GM23338 (cell line): Measurements from ENCODE around the gene ORM1. TPM values are rescaled to one million over a fixed set of nuclear protein-coding genes. Genes with fewer than 3 reads are reported as not detected.

ENCODE experiments used
- ATAC-seq: fragments of 200-7000 bp; cut with Tn5 transposase; 3 replicates; pipeline ENCODE4 v1.9.1; 2020
- DNase-seq: peaks from one replicate; pipeline ENCODE4 v3.0.0-alpha.2; 2015; ENCODE audit warnings: low spot score
- H2AFZ ChIP-seq: fragments of 200-600 bp; sonication (generic); 2 replicates; pipeline ENCODE4 v1.8.0; 2016; ENCODE audit warnings: antibody characterized with exemption, mild to moderate bottlenecking, moderate library complexity
- H3F3A ChIP-seq: fragments of 200-600 bp; sonication (generic); replicated peaks from 2 replicates; pipeline ENCODE4 v1.8.0; 2017; ENCODE audit warnings: antibody characterized with exemption, mixed run types, low read depth
- H3K27ac ChIP-seq: fragments of 200-600 bp; sonication (generic); 2 replicates; pipeline ENCODE4 v1.6.1; 2016; ENCODE audit warnings: low read depth
- H3K27me3 ChIP-seq: fragments of 200-600 bp; sonication (generic); 2 replicates; pipeline ENCODE4 v1.8.0; 2016; ENCODE audit warnings: mild to moderate bottlenecking, mixed run types, moderate library complexity; ENCODE audit not compliant: insufficient read depth
- H3K36me3 ChIP-seq: fragments of 200-600 bp; sonication (generic); 2 replicates; pipeline ENCODE4 v1.8.0; 2016; ENCODE audit warnings: mild to moderate bottlenecking; ENCODE audit not compliant: insufficient read depth
- H3K4me1 ChIP-seq: fragments of 200-600 bp; sonication (generic); 2 replicates; pipeline ENCODE4 v1.8.0; 2016; ENCODE audit warnings: mild to moderate bottlenecking, moderate library complexity; ENCODE audit not compliant: insufficient read depth
- H3K4me2 ChIP-seq: fragments of 200-600 bp; sonication (generic); 2 replicates; pipeline ENCODE4 v1.7.1; 2017; ENCODE audit warnings: mixed run types
- H3K4me3 ChIP-seq: fragments of 200-600 bp; sonication (generic); 2 replicates; pipeline ENCODE4 v1.6.1; 2016; ENCODE audit warnings: mixed run types
- H3K79me2 ChIP-seq: fragments of 200-600 bp; sonication (generic); replicated peaks from 2 replicates; pipeline ENCODE4 v1.8.0; 2017; ENCODE audit warnings: mild to moderate bottlenecking; ENCODE audit not compliant: insufficient read depth
- H3K9me2 ChIP-seq: fragments of 200-600 bp; sonication (generic); 2 replicates; pipeline ENCODE4 v1.8.0; 2017; ENCODE audit not compliant: insufficient read depth
- H4K20me1 ChIP-seq: fragments of 200-600 bp; sonication (generic); replicated peaks from 2 replicates; pipeline ENCODE4 v1.8.0; 2017; ENCODE audit warnings: mild to moderate bottlenecking; ENCODE audit not compliant: insufficient read depth
- H3K27ac Mint-ChIP-seq: 2 replicates; pipeline ENCODE4 v1.8.0; 2020; ENCODE audit warnings: inconsistent platforms, mild to moderate bottlenecking, moderate library complexity, mixed read lengths
- H3K27me3 Mint-ChIP-seq: 3 replicates; pipeline ENCODE4 v1.8.0; 2022; ENCODE audit warnings: low read depth, mild to moderate bottlenecking, moderate library complexity, mixed read lengths, inconsistent platforms; ENCODE audit not compliant: insufficient read depth, poor library complexity
- H3K36me3 Mint-ChIP-seq: 3 replicates; pipeline ENCODE4 v1.8.0; 2021; ENCODE audit warnings: low read depth, mild to moderate bottlenecking, inconsistent platforms, moderate library complexity, mixed read lengths
- H3K4me1 Mint-ChIP-seq: 3 replicates; pipeline ENCODE4 v1.8.0; 2020; ENCODE audit warnings: mild to moderate bottlenecking, inconsistent platforms, mixed read lengths
- H3K4me3 Mint-ChIP-seq: 3 replicates; pipeline ENCODE4 v1.8.0; 2021; ENCODE audit warnings: moderate library complexity, mild to moderate bottlenecking, inconsistent platforms, mixed read lengths
- H3K9me3 Mint-ChIP-seq: 3 replicates; pipeline ENCODE4 v1.8.0; 2020; ENCODE audit warnings: moderate library complexity, mild to moderate bottlenecking, inconsistent platforms, mixed read lengths
- ETS1 ChIP-seq: IDR thresholded peaks from 2 replicates; pipeline ENCODE4 v1.6.1; 2016; ENCODE audit warnings: antibody characterized with exemption
- EZH2phosphoT487 ChIP-seq: fragments of 200-600 bp; sonication (generic); IDR thresholded peaks from one replicate; pipeline ENCODE4 v1.8.1; 2018; ENCODE audit warnings: antibody characterized with exemption; ENCODE audit not compliant: unreplicated experiment
- NANOG ChIP-seq: IDR thresholded peaks from 2 replicates; pipeline ENCODE4 v1.6.1; 2016; ENCODE audit warnings: antibody characterized with exemption, borderline replicate concordance
- ZNF331 ChIP-seq: fragments of 250-450 bp; sonication (Bioruptor Pico); IDR thresholded peaks from 2 replicates; pipeline ENCODE4 v1.5.0; 2020; ENCODE audit warnings: low read depth, mild to moderate bottlenecking, moderate library complexity
- ZNF462 ChIP-seq: fragments of 250-450 bp; sonication (Bioruptor Pico); IDR thresholded peaks from 2 replicates; pipeline ENCODE4 v1.5.0; 2020; ENCODE audit warnings: mild to moderate bottlenecking, moderate library complexity
- polyA plus RNA-seq: library from polyadenylated mRNA; unstranded; fragments of >200 nt; fragmentation: Nextera tagmentation; extraction: Ambion mirVana; gene quantifications from 2 replicates; pipeline ENCODE4 v1.2.1, GENCODE V29; 2016
- total RNA-seq: library from RNA; depleted of rRNA; stranded (reverse); fragments of >200 nt; shearing (Covaris generic); gene quantifications from 2 replicates; pipeline ENCODE4 v1.2.3, GENCODE V29; 2014

The ORM1 gene
- total and polyA plus RNA-seq, 2 experiments from 2014 or later: not detected

- Histone ChIP-seq H3K27me3 (no peaks in the 10 kb centered on the region), H3K9me2 (no peaks in the 10 kb centered on the region), H2AFZ (no peak overlapping the region), H3K27ac (no peak overlapping the region), H3K79me2 (no peaks in the 10 kb centered on the region), H3K4me2 (no peak overlapping the region), H3K36me3 (no peaks in the 10 kb centered on the region), H3K4me1 (no peaks in the 10 kb centered on the region), H3K4me3 (no peak overlapping the region), H4K20me1 (no peaks in the 10 kb centered on the region; the same call in 1 of the 2 replicates), H3F3A (no peaks in the 10 kb centered on the region)
- Mint-ChIP-seq H3K4me1 (no peaks in the 10 kb centered on the region), H3K9me3 (no peaks in the 10 kb centered on the region; the same call in 1 of the 3 replicates), H3K36me3 (no peaks in the 10 kb centered on the region), H3K4me3 (no peak overlapping the region), H3K27me3 (peaks cover 9% of the 10 kb centered on the region), H3K27ac (peak overlapping the region; percentile 74)
- TF ChIP-seq ZNF462 (CRISPR knock-in tag): no peak
- TF ChIP-seq ETS1: no peak
- no peak for TF ChIP-seq NANOG
- no peak for TF ChIP-seq ZNF331 (CRISPR knock-in tag)
- no peak for TF ChIP-seq EZH2phosphoT487
- no peak for ATAC-seq
- DNase-seq: no peak
These were observed 45.7 kb upstream of the ORM1 start for GRCh38 chr9:114276908-114277821.
